Measurements from ENCODE around the gene IL31RA. TPM values are rescaled to one million over a fixed set of nuclear protein-coding genes. Genes with fewer than 3 reads are reported as not detected.

IL31RA gene
- total RNA-seq, 1 experiment from 2014 or later: 0.24 TPM

- TF ChIP-seq EZH2 (IDR thresholded peaks at IDR 0.05; ENCODE audit: borderline replicate concordance, low read depth, low read length, poor library complexity, severe bottlenecking) (no peak), CTCF (conservative IDR thresholded peaks at IDR 0.05; ENCODE audit: low read depth, low read length) (no peak)
- H3K9me3 ChIP-seq (ENCODE audit: low read depth, low read length, poor library complexity, severe bottlenecking): no peaks in the 10 kb centered on the region
- no TSS peak for BruUV-seq (replicated peaks)
- ChIA-PET POLR2A (ENCODE audit: low non-redundant PET) (no interaction called here), CTCF (no interaction called here)
- H3K4me1 ChIP-seq (ENCODE audit: insufficient read depth, low read length, poor library complexity, severe bottlenecking): no peaks in the 10 kb centered on the region
- DNase-seq (ENCODE audit: low spot score): no peak
- H3K27me3 ChIP-seq (replicated peaks; ENCODE audit: insufficient read depth, low read depth, low read length, poor library complexity): no peaks in the 10 kb centered on the region
- H3K27ac ChIP-seq (ENCODE audit: low read depth, low read length, poor library complexity, severe bottlenecking): no peak overlapping the region
- H3K36me3 ChIP-seq (ENCODE audit: insufficient read depth, low read length, poor library complexity, severe bottlenecking): no peaks in the 10 kb centered on the region
- intact Hi-C loops (cut with micrococcal nuclease; ENCODE audit: unreplicated experiment): loop anchor here (10.0 kb wide), 1 partner anchor 195 kb away; no protein-coding TSS in a partner anchor
- no peak overlapping the region for H3K4me3 ChIP-seq (ENCODE audit: low read depth, low read length, poor library complexity, severe bottlenecking)
These were observed 68.5 kb downstream of the IL31RA start for GRCh38 chr5:55919625-55920024.

- no TSS peak for BruUV-seq (replicated peaks)
- no peak overlapping the region for H3K27ac ChIP-seq (ENCODE audit: low read depth, low read length, poor library complexity, severe bottlenecking)
- H3K4me1 ChIP-seq (ENCODE audit: insufficient read depth, low read length, poor library complexity, severe bottlenecking): no peaks in the 10 kb centered on the region
- ChIA-PET CTCF (no interaction called here), POLR2A (ENCODE audit: low non-redundant PET) (no interaction called here)
- H3K36me3 ChIP-seq (ENCODE audit: insufficient read depth, low read length, poor library complexity, severe bottlenecking): no peaks in the 10 kb centered on the region
- peak; percentile 14 for DNase-seq (ENCODE audit: low spot score)
- no peaks in the 10 kb centered on the region for H3K27me3 ChIP-seq (replicated peaks; ENCODE audit: insufficient read depth, low read depth, low read length, poor library complexity)
- TF ChIP-seq EZH2 (IDR thresholded peaks at IDR 0.05; ENCODE audit: borderline replicate concordance, low read depth, low read length, poor library complexity, severe bottlenecking) (no peak), CTCF (conservative IDR thresholded peaks at IDR 0.05; ENCODE audit: low read depth, low read length) (peak; percentile 40)
- H3K4me3 ChIP-seq (ENCODE audit: low read depth, low read length, poor library complexity, severe bottlenecking): no peak overlapping the region
- intact Hi-C loops (cut with micrococcal nuclease; ENCODE audit: unreplicated experiment): loop anchor here (10.0 kb wide), 1 partner anchor 196 kb away; no protein-coding TSS in a partner anchor
- H3K9me3 ChIP-seq (ENCODE audit: low read depth, low read length, poor library complexity, severe bottlenecking): no peaks in the 10 kb centered on the region
These were observed 69.6 kb downstream of the IL31RA start for GRCh38 chr5:55920784-55921183.

- ChIA-PET POLR2A (ENCODE audit: low non-redundant PET) (no interaction called here), CTCF (no interaction called here)
- intact Hi-C loops (cut with micrococcal nuclease; ENCODE audit: unreplicated experiment): loop anchor here (10.0 kb wide), 1 partner anchor 197 kb away; no protein-coding TSS in a partner anchor
- no peaks in the 10 kb centered on the region for H3K9me3 ChIP-seq (ENCODE audit: low read depth, low read length, poor library complexity, severe bottlenecking)
- DNase-seq (ENCODE audit: low spot score): no peak
- H3K4me3 ChIP-seq (ENCODE audit: low read depth, low read length, poor library complexity, severe bottlenecking): no peak overlapping the region
- no peaks in the 10 kb centered on the region for H3K4me1 ChIP-seq (ENCODE audit: insufficient read depth, low read length, poor library complexity, severe bottlenecking)
- TF ChIP-seq EZH2 (IDR thresholded peaks at IDR 0.05; ENCODE audit: borderline replicate concordance, low read depth, low read length, poor library complexity, severe bottlenecking): no peak
- no peak overlapping the region for H3K27ac ChIP-seq (ENCODE audit: low read depth, low read length, poor library complexity, severe bottlenecking)
- H3K36me3 ChIP-seq (ENCODE audit: insufficient read depth, low read length, poor library complexity, severe bottlenecking): no peaks in the 10 kb centered on the region
- no peaks in the 10 kb centered on the region for H3K27me3 ChIP-seq (replicated peaks; ENCODE audit: insufficient read depth, low read depth, low read length, poor library complexity)
- no TSS peak for BruUV-seq (replicated peaks)
These were observed 70.5 kb downstream of the IL31RA start for GRCh38 chr5:55921617-55922016.

GRCh38 chr5:55923177-55923771, 72.1 kb downstream of the IL31RA start:
- H3K27ac ChIP-seq (ENCODE audit: low read depth, low read length, poor library complexity, severe bottlenecking): no peak overlapping the region
- intact Hi-C loops (cut with micrococcal nuclease; ENCODE audit: unreplicated experiment): loop anchor here (10.0 kb wide), 1 partner anchor 198 kb away; no protein-coding TSS in a partner anchor
- H3K27me3 ChIP-seq (replicated peaks; ENCODE audit: insufficient read depth, low read depth, low read length, poor library complexity): no peaks in the 10 kb centered on the region
- H3K4me3 ChIP-seq (ENCODE audit: low read depth, low read length, poor library complexity, severe bottlenecking): peak overlapping the region; percentile 29
- ChIA-PET POLR2A (ENCODE audit: low non-redundant PET) (no interaction called here), CTCF (no interaction called here)
- BruUV-seq (replicated peaks): no TSS peak
- H3K4me1 ChIP-seq (ENCODE audit: insufficient read depth, low read length, poor library complexity, severe bottlenecking): no peaks in the 10 kb centered on the region
- TF ChIP-seq EZH2 (IDR thresholded peaks at IDR 0.05; ENCODE audit: borderline replicate concordance, low read depth, low read length, poor library complexity, severe bottlenecking): no peak
- TF ChIP-seq CTCF (conservative IDR thresholded peaks at IDR 0.05; ENCODE audit: low read depth, low read length): no peak
- H3K36me3 ChIP-seq (ENCODE audit: insufficient read depth, low read length, poor library complexity, severe bottlenecking): no peaks in the 10 kb centered on the region
- peak; percentile 65 for DNase-seq (ENCODE audit: low spot score)
- no peaks in the 10 kb centered on the region for H3K9me3 ChIP-seq (ENCODE audit: low read depth, low read length, poor library complexity, severe bottlenecking)
